GM12878 (cell line): Measurements from ENCODE around the gene FAF1. TPM values are rescaled to one million over a fixed set of nuclear protein-coding genes. Genes with fewer than 3 reads are reported as not detected.

Source experiments
- ESRRA ChIP-seq: IDR thresholded peaks from 2 replicates; pipeline ENCODE4 v1.6.1; 2012; ENCODE audit warnings: mild to moderate bottlenecking, low read length, improper control_type of control experiment
- MYB ChIP-seq: fragments of 150-350 bp; IDR thresholded peaks from 2 replicates; pipeline ENCODE4 v1.6.1; 2014; ENCODE audit warnings: mild to moderate bottlenecking, low read depth, low read length, borderline replicate concordance
- PRDM15 ChIP-seq: fragments of 450-650 bp; formaldehyde crosslinking; IDR thresholded peaks from 2 replicates; pipeline ENCODE4 v1.4.0; 2020; ENCODE audit warnings: mild to moderate bottlenecking, moderate library complexity
- RBBP5 ChIP-seq: fragments of 200-600 bp; sonication (generic); conservative IDR thresholded peaks from 2 replicates; pipeline ENCODE4 v1.6.1; 2016
- STAT3 ChIP-seq: IDR thresholded peaks from 2 replicates; pipeline ENCODE4 v1.6.1; 2011; ENCODE audit warnings: low read depth, low read length, improper control_type of control experiment
- ZBTB4 ChIP-seq: fragments of 450-650 bp; formaldehyde crosslinking; IDR thresholded peaks from 2 replicates; pipeline ENCODE4 v1.4.0; 2022; ENCODE audit warnings: mild to moderate bottlenecking, moderate library complexity
- polyA plus RNA-seq, 11 experiments: library from polyadenylated mRNA; depleted of rRNA in 4 of 11; unstranded in 6 of 11; stranded (reverse) in 5 of 11; fragments of >200 nt; fragmentation: Nextera tagmentation in 4 of 11; fragmentation: Illumina TruSeq in 1 of 11; extraction: Ambion mirVana in 4 of 11; extraction: Trizol in 1 of 11; gene quantifications; 1 replicate in 1 of 11; 2 replicates in 10 of 11; pipeline versions ENCODE4 v1.2.1 to v1.2.3, GENCODE V29; 2011 to 2016; ENCODE audit warnings: inconsistent platforms in 2 of 11, missing spikeins in 2 of 11, low read depth in 1 of 11
- total RNA-seq, 4 experiments: library from RNA; depleted of rRNA in 3 of 4; stranded (reverse); fragments of >200 nt in 3 of 4; fragmentation: Illumina TruSeq in 1 of 4; extraction: Trizol in 1 of 4; gene quantifications; 2 replicates each; pipeline versions ENCODE4 v1.2.1 to v1.2.3, GENCODE V29; 2013 to 2021
- TF ChIP-seq, protein P1 (sequence below): fragments of 450-650 bp; IDR thresholded peaks from 2 replicates; pipeline ENCODE4 v1.6.1; 2016; ENCODE audit warnings: mild to moderate bottlenecking
- TF ChIP-seq, protein P2 (sequence below): fragments of 450-650 bp; IDR thresholded peaks from 2 replicates; pipeline ENCODE4 v1.6.1; 2017; ENCODE audit warnings: antibody characterized with exemption, mild to moderate bottlenecking, moderate library complexity
- TF ChIP-seq, protein P3 (sequence below): IDR thresholded peaks from 2 replicates; pipeline ENCODE4 v1.6.1; 2012; ENCODE audit warnings: improper control_type of control experiment, low read depth, low read length; ENCODE audit not compliant: insufficient replicate concordance

The FAF1 gene
- total and polyA plus RNA-seq, 10 of the 15 experiments (the other 5 are each of a cell fraction or from before 2014, with no cell fraction given), result 8.6 to 54.5 (median 23.7) TPM

- TF ChIP-seq, protein P1, sequence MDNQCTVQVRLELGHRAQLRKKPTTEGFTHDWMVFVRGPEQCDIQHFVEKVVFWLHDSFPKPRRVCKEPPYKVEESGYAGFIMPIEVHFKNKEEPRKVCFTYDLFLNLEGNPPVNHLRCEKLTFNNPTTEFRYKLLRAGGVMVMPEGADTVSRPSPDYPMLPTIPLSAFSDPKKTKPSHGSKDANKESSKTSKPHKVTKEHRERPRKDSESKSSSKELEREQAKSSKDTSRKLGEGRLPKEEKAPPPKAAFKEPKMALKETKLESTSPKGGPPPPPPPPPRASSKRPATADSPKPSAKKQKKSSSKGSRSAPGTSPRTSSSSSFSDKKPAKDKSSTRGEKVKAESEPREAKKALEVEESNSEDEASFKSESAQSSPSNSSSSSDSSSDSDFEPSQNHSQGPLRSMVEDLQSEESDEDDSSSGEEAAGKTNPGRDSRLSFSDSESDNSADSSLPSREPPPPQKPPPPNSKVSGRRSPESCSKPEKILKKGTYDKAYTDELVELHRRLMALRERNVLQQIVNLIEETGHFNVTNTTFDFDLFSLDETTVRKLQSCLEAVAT, result no peak
- TF ChIP-seq MYB, result no peak
- TF ChIP-seq, protein P2, sequence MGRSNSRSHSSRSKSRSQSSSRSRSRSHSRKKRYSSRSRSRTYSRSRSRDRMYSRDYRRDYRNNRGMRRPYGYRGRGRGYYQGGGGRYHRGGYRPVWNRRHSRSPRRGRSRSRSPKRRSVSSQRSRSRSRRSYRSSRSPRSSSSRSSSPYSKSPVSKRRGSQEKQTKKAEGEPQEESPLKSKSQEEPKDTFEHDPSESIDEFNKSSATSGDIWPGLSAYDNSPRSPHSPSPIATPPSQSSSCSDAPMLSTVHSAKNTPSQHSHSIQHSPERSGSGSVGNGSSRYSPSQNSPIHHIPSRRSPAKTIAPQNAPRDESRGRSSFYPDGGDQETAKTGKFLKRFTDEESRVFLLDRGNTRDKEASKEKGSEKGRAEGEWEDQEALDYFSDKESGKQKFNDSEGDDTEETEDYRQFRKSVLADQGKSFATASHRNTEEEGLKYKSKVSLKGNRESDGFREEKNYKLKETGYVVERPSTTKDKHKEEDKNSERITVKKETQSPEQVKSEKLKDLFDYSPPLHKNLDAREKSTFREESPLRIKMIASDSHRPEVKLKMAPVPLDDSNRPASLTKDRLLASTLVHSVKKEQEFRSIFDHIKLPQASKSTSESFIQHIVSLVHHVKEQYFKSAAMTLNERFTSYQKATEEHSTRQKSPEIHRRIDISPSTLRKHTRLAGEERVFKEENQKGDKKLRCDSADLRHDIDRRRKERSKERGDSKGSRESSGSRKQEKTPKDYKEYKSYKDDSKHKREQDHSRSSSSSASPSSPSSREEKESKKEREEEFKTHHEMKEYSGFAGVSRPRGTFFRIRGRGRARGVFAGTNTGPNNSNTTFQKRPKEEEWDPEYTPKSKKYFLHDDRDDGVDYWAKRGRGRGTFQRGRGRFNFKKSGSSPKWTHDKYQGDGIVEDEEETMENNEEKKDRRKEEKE, result no peak
- no peak for TF ChIP-seq STAT3
- no peak for TF ChIP-seq RBBP5
- TF ChIP-seq PRDM15 (CRISPR knock-in tag), result no peak
- TF ChIP-seq ESRRA, result no peak
- TF ChIP-seq, protein P3, sequence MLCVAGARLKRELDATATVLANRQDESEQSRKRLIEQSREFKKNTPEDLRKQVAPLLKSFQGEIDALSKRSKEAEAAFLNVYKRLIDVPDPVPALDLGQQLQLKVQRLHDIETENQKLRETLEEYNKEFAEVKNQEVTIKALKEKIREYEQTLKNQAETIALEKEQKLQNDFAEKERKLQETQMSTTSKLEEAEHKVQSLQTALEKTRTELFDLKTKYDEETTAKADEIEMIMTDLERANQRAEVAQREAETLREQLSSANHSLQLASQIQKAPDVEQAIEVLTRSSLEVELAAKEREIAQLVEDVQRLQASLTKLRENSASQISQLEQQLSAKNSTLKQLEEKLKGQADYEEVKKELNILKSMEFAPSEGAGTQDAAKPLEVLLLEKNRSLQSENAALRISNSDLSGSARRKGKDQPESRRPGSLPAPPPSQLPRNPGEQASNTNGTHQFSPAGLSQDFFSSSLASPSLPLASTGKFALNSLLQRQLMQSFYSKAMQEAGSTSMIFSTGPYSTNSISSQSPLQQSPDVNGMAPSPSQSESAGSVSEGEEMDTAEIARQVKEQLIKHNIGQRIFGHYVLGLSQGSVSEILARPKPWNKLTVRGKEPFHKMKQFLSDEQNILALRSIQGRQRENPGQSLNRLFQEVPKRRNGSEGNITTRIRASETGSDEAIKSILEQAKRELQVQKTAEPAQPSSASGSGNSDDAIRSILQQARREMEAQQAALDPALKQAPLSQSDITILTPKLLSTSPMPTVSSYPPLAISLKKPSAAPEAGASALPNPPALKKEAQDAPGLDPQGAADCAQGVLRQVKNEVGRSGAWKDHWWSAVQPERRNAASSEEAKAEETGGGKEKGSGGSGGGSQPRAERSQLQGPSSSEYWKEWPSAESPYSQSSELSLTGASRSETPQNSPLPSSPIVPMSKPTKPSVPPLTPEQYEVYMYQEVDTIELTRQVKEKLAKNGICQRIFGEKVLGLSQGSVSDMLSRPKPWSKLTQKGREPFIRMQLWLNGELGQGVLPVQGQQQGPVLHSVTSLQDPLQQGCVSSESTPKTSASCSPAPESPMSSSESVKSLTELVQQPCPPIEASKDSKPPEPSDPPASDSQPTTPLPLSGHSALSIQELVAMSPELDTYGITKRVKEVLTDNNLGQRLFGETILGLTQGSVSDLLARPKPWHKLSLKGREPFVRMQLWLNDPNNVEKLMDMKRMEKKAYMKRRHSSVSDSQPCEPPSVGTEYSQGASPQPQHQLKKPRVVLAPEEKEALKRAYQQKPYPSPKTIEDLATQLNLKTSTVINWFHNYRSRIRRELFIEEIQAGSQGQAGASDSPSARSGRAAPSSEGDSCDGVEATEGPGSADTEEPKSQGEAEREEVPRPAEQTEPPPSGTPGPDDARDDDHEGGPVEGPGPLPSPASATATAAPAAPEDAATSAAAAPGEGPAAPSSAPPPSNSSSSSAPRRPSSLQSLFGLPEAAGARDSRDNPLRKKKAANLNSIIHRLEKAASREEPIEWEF, result no peak
- no peak for TF ChIP-seq ZBTB4 (CRISPR knock-in tag)
- TF ChIP-seq, all 136 proteins: peak for 0
Measured at GRCh38 chr1:50487725-50488124, 472.3 kb downstream of the FAF1 start (continued).
